GM13976 (cell line): ENCODE data around the gene CHD2.

Experiments
- DNase-seq: peaks from one replicate; pipeline ENCODE4 v3.0.0; 2012; ENCODE audit warnings: low spot score
- in situ Hi-C: fragments of 300-500 bp; cut with MboI; formaldehyde crosslinking; loops from one replicate; pipeline ENCODE4 v1.12.0; 2022; ENCODE audit warnings: low sequenced_read_pairs, mixed read lengths, inconsistent platforms; ENCODE audit not compliant: unreplicated experiment
- TF ChIP-seq, protein P1 (sequence below): IDR thresholded peaks from 2 replicates; pipeline ENCODE4 v1.5.1; 2012; ENCODE audit warnings: borderline replicate concordance, mild to moderate bottlenecking; ENCODE audit not compliant: insufficient read depth; ENCODE audit errors: extremely low read depth, missing control alignments, control extremely low read depth

Gene CHD2

DNA sequence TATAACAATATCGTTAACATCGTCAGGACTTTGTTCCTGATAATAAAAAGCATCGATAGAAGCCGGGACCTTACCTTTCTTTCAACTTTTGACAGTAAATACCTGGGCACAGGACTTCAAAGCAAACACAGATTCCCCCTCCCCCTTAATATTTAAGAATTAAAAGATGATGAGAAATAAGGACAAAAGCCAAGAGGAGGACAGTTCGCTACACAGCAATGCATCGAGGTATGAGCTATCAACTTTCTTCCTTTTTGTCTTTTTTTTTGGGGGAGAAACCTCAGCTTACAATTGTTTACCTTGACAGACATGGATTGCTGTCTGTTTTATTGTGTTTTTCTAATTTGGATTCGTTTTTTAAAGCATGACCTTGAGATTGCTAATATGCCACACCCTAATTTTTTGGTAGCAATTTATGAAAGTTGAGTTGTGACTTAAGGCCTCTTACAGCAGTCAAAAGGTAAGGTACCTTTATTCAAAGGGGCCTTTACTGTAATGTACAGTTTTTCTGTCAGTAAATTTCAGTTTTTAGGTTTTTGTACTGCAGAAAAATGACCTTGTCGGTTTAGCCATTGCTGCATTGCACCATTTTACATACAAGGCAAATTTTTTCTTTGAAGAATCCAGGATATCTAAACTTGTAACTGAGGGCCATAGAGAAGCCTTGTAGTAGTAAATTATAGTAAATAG, 1.1 kb downstream of the CHD2 start:
- TF ChIP-seq, protein P1, sequence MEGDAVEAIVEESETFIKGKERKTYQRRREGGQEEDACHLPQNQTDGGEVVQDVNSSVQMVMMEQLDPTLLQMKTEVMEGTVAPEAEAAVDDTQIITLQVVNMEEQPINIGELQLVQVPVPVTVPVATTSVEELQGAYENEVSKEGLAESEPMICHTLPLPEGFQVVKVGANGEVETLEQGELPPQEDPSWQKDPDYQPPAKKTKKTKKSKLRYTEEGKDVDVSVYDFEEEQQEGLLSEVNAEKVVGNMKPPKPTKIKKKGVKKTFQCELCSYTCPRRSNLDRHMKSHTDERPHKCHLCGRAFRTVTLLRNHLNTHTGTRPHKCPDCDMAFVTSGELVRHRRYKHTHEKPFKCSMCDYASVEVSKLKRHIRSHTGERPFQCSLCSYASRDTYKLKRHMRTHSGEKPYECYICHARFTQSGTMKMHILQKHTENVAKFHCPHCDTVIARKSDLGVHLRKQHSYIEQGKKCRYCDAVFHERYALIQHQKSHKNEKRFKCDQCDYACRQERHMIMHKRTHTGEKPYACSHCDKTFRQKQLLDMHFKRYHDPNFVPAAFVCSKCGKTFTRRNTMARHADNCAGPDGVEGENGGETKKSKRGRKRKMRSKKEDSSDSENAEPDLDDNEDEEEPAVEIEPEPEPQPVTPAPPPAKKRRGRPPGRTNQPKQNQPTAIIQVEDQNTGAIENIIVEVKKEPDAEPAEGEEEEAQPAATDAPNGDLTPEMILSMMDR = no peak
- in situ Hi-C loops = no loop called here
- no peak for DNase-seq

DNA sequence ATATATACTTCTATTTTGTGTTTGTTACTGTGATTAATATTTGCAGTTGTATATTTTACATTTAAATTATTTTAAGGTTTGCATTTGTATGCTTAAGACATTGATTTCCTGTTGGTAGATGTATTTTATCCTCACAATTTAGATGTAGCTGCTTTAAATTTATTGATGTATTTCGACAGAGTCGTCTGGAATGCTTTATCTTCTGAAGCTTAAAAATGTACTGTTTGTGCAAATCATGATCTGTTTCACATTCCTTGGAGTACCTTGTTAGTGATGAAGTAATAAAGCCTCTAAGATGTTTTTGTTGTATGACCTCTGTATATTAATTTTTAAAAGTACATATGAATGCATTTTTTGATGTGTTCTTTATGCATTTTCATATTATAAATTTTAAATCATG, 1.9 kb downstream of the CHD2 start:
- DNase-seq = no peak
- TF ChIP-seq, protein P1 = no peak
- in situ Hi-C loops = no loop called here

DNA sequence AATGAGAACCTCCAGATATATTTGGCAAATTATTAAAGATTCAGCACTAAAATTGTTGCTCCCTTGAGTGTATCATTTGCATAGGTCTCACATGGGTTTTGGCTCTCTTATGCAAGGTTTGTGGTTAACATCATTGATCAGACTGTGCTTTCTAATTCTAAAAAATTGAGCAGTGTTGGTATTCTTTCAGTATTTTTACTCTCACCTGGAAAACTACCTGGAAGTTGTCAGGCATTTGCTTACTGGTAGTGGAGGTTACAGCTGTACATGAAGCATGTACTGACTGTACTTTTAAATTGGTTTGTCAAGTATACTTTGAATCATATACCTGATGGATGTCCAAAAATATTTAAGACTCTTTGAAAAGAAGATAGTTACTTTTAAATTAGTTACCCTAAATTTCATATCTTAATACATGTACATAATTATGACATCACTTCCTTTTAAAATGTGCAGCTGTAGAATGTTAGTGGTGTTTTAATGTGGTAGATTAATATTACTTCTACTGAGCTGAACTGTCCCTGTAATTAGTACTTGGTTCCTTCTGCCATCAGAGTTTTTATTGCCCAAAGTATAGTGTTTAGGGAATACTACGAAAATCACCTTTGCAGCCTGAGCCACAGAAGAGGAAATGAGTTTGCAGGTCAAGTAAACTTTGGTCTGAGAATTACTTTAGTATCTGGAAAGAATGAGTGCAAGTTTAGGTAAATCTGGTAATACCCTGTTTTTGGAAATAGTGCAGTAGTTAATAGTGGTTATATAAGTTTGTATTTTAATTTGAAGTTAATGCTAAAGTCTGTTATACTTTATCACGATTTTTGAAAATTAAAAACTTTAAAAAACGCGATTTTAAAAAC, 2.8 kb downstream of the CHD2 start:
- TF ChIP-seq, protein P1 = no peak
- no peak for DNase-seq
- in situ Hi-C loops = no loop called here

DNA sequence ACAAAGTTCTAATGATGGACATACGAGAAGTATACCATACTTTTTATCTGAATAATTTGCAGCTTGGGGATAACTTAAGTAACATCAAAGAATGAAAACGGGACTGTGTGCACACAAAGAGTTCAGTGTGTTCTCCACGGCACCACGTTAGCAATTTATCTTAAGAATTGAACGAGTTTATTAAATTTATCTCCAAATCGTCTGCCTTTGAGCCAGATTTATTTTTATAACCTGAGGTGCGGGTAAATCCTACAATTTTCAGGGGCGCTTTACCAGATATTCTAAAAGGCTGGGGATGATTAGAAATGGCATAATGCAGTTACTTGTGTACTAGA, 3.5 kb downstream of the CHD2 start:
- no peak for DNase-seq
- in situ Hi-C loops = no loop called here
- TF ChIP-seq, protein P1 = no peak

DNA sequence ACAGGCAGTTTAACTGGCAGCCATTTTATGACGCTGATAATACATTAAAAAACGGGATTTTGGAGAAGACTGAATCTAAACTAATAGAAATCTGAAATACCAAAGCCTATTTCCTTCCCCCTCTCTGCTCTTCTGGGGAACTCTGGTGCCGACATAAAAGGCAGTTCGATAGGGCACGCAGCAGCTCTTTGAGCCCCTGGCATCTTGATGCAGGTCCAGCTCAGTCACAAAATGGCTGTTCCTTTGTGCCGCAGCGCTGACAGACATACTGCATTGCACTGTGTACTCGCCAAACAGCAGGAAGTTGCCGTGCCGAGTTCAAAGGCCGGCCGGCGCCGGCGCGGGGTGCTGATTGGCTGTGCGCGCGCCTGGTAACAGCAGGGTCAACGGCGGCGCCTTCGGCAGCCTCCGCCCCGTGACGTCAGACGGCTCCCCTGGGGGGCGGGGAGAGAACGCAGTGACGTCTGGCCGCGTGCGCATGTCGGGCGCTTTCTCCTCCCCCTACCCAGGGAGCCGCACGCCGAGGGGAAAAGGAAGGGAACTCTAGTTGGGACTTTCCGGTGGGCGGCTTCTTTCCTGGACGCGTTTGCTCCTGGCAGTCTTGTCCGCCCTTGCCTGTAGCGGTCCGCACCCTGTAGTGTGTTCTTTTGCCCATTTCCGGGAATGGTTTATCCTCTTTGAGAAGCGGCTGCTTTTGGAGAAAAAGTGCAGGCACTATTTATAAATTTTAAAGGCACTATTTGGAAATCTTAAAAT, 4.0 kb downstream of the CHD2 start:
- TF ChIP-seq, protein P1 = no peak
- in situ Hi-C loops = no loop called here
- DNase-seq = peak; percentile 91

DNA sequence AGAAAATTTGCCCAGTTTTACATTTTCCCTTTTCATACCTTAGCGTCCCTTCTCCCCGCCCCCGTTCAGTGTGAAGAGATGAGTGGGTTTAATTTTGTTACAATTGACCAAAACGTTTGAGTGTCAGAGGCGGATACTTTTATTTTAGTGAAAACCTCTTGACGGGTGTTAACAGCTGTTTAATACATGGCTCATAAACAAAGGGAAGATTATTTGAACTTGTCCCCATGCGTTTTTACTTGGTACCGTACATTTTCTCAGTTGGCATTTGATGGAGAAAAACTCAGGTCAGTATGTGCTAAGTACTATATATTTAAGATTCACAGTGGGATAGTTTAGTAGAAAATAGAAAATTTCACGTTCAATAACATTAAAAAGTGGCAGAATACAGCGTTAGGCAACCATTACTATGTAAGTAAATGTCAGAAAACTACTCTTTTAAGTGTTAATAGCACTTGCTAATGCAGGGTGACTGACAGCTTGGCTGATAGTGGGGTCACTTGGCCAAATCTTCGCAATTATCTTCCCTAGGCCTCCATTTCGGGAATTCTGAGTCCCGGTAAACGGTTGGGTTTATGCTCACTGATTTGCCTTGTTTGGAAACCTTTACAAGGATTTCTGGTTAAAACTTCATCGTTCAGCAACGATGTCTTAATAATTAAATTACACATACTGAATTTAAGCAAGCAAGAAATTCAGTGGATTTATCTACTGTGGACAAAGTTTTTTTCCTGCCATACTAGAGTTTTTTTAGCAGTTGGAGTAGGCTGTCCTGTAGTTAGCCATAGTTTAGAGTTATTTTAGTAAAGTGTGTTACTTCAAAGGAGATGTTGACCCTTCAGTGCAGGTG, 4.8 kb downstream of the CHD2 start:
- TF ChIP-seq, protein P1 = no peak
- in situ Hi-C loops = no loop called here
- DNase-seq = no peak
